Measurements from ENCODE around the gene RAPGEF1. TPM values are rescaled to one million over a fixed set of nuclear protein-coding genes. Genes with fewer than 3 reads are reported as not detected.

RAPGEF1 gene
- total RNA-seq, 2 experiments from 2014 or later = 118 to 243 TPM

GRCh38 chr9:131582466-131583336 lies 157.2 kb downstream of the RAPGEF1 start:
- Histone ChIP-seq H3K27ac (ENCODE audit: low read depth, low read length, poor library complexity, severe bottlenecking) (no peak overlapping the region), H3K4me1 (ENCODE audit: insufficient read depth, low read length, poor library complexity, severe bottlenecking) (peaks cover 13% of the 10 kb centered on the region), H3K36me3 (ENCODE audit: insufficient read depth, low read length) (peaks cover 88% of the 10 kb centered on the region), H3K9me3 (ENCODE audit: low read length) (no peaks in the 10 kb centered on the region), H3K4me2 (ENCODE audit: low read length) (no peak overlapping the region), H4K20me1 (ENCODE audit: insufficient read depth, low read length) (no peaks in the 10 kb centered on the region), H2AFZ (ENCODE audit: low read length) (no peak overlapping the region), H3K9me2 (ENCODE audit: insufficient read depth, low read length) (no peaks in the 10 kb centered on the region), H3K79me2 (ENCODE audit: insufficient read depth, low read depth, low read length) (no peaks in the 10 kb centered on the region), H3K4me3 (ENCODE audit: low read depth, low read length, poor library complexity, severe bottlenecking) (no peak overlapping the region)
- no TSS peak for BruUV-seq (replicated peaks)
- DNase-seq (ENCODE audit: low spot score) = no peak
- intact Hi-C loops (cut with micrococcal nuclease; ENCODE audit: unreplicated experiment) = no loop called here
- TF ChIP-seq, protein P1, sequence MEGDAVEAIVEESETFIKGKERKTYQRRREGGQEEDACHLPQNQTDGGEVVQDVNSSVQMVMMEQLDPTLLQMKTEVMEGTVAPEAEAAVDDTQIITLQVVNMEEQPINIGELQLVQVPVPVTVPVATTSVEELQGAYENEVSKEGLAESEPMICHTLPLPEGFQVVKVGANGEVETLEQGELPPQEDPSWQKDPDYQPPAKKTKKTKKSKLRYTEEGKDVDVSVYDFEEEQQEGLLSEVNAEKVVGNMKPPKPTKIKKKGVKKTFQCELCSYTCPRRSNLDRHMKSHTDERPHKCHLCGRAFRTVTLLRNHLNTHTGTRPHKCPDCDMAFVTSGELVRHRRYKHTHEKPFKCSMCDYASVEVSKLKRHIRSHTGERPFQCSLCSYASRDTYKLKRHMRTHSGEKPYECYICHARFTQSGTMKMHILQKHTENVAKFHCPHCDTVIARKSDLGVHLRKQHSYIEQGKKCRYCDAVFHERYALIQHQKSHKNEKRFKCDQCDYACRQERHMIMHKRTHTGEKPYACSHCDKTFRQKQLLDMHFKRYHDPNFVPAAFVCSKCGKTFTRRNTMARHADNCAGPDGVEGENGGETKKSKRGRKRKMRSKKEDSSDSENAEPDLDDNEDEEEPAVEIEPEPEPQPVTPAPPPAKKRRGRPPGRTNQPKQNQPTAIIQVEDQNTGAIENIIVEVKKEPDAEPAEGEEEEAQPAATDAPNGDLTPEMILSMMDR (conservative IDR thresholded peaks at IDR 0.05; ENCODE audit: low read length) = no peak
- no peak for TF ChIP-seq EZH2phosphoT487 (IDR thresholded peaks at IDR 0.05; ENCODE audit: borderline replicate concordance, low read depth, low read length)
- ChIA-PET POLR2A (no interaction called here), CTCF (ENCODE audit: unreplicated experiment) (no interaction called here)

- intact Hi-C loops (cut with micrococcal nuclease; ENCODE audit: unreplicated experiment) = no loop called here
- peaks cover 13% of the 10 kb centered on the region for H3K4me1 ChIP-seq (ENCODE audit: insufficient read depth, low read length, poor library complexity, severe bottlenecking)
Measured at GRCh38 chr9:131582056-131582455, 157.8 kb downstream of the RAPGEF1 start.

More at GRCh38 chr9:131582056-131582455, 157.8 kb downstream of the RAPGEF1 start:
- BruUV-seq (replicated peaks) = no TSS peak
- H3K4me3 ChIP-seq (ENCODE audit: low read depth, low read length, poor library complexity, severe bottlenecking) = no peak overlapping the region
- ChIA-PET POLR2A (no interaction called here), CTCF (ENCODE audit: unreplicated experiment) (no interaction called here)
- DNase-seq (ENCODE audit: low spot score) = no peak
- H3K27ac ChIP-seq (ENCODE audit: low read depth, low read length, poor library complexity, severe bottlenecking) = no peak overlapping the region
- no peaks in the 10 kb centered on the region for H3K9me2 ChIP-seq (ENCODE audit: insufficient read depth, low read length)
- no peaks in the 10 kb centered on the region for H3K79me2 ChIP-seq (ENCODE audit: insufficient read depth, low read depth, low read length)
- H3K9me3 ChIP-seq (ENCODE audit: low read length) = no peaks in the 10 kb centered on the region
- TF ChIP-seq EZH2phosphoT487 (IDR thresholded peaks at IDR 0.05; ENCODE audit: borderline replicate concordance, low read depth, low read length) = no peak
- TF ChIP-seq, protein P1 (conservative IDR thresholded peaks at IDR 0.05; ENCODE audit: low read length) = no peak
- H3K4me2 ChIP-seq (ENCODE audit: low read length) = no peak overlapping the region
- H2AFZ ChIP-seq (ENCODE audit: low read length) = no peak overlapping the region
- H4K20me1 ChIP-seq (ENCODE audit: insufficient read depth, low read length) = no peaks in the 10 kb centered on the region
- H3K36me3 ChIP-seq (ENCODE audit: insufficient read depth, low read length) = peaks cover 88% of the 10 kb centered on the region
